CD4-positive, CD25-positive, alpha-beta regulatory T cell (primary cell): ENCODE results near the gene RSRC2. TPM values are rescaled to one million over a fixed set of nuclear protein-coding genes. Genes with fewer than 3 reads are reported as not detected.

Experiments
- ATAC-seq, 2 donors: fragments of 150-1000 bp; cut with Tn5 transposase; one replicate each; pipeline ENCODE4 v1.10.0; 2021; ENCODE audit warnings: low read depth in 2 of 2, moderate number of reproducible peaks in 2 of 2, moderate library complexity in 1 of 2
- DNase-seq, 3 donors: peaks; one replicate each; pipeline versions ENCODE4 v3.0.0 to v3.0.0-alpha.2; 2012 to 2022; ENCODE audit warnings: mixed read lengths in 1 of 3
- H3K27ac ChIP-seq: one replicate; pipeline ENCODE4 v1.7.0; 2013; ENCODE audit warnings: mild to moderate bottlenecking, low read length; ENCODE audit not compliant: insufficient read depth, poor library complexity, severe bottlenecking
- H3K27me3 ChIP-seq: one replicate; pipeline ENCODE4 v1.7.0; 2013; ENCODE audit warnings: low read length; ENCODE audit not compliant: control insufficient read depth, insufficient read depth
- H3K36me3 ChIP-seq: one replicate; pipeline ENCODE4 v1.7.0; 2013; ENCODE audit warnings: mild to moderate bottlenecking, low read length, moderate library complexity; ENCODE audit not compliant: control insufficient read depth, insufficient read depth
- H3K4me1 ChIP-seq: 2 replicates; pipeline ENCODE4 v1.7.0; 2013; ENCODE audit warnings: mild to moderate bottlenecking, low read length; ENCODE audit not compliant: insufficient read depth, control insufficient read depth, poor library complexity, severe bottlenecking
- H3K4me3 ChIP-seq: one replicate; pipeline ENCODE4 v1.7.0; 2013; ENCODE audit warnings: low read depth, mild to moderate bottlenecking, low read length, moderate library complexity
- H3K9me3 ChIP-seq, 2 experiments: 1 replicate in 1 of 2; 2 replicates in 1 of 2; pipeline ENCODE4 v1.7.0; 2013; ENCODE audit warnings: low read length in 2 of 2, mild to moderate bottlenecking in 1 of 2, moderate library complexity in 1 of 2; ENCODE audit not compliant: control insufficient read depth in 2 of 2
- H3K27ac Mint-ChIP-seq, 3 donors: one replicate each; pipeline ENCODE4 v1.8.0; 2020 to 2022; ENCODE audit warnings: mild to moderate bottlenecking in 3 of 3, mixed read lengths in 3 of 3, moderate library complexity in 2 of 3
- H3K27me3 Mint-ChIP-seq: one replicate; pipeline ENCODE4 v1.8.0; 2022; ENCODE audit warnings: mild to moderate bottlenecking, mixed read lengths
- H3K36me3 Mint-ChIP-seq: one replicate; pipeline ENCODE4 v1.8.0; 2020; ENCODE audit warnings: mixed read lengths
- H3K4me1 Mint-ChIP-seq, 4 donors: one replicate each; pipeline ENCODE4 v1.8.0; 2020 to 2022; ENCODE audit warnings: mixed read lengths in 4 of 4, mild to moderate bottlenecking in 1 of 4
- H3K4me3 Mint-ChIP-seq, 4 donors: one replicate each; pipeline ENCODE4 v1.8.0; 2020 to 2022; ENCODE audit warnings: mild to moderate bottlenecking in 4 of 4, mixed read lengths in 4 of 4, moderate library complexity in 3 of 4
- H3K9me3 Mint-ChIP-seq, 7 donors: one replicate each; pipeline ENCODE4 v1.8.0; 2020 to 2022; ENCODE audit warnings: mixed read lengths in 7 of 7, mild to moderate bottlenecking in 3 of 7, moderate library complexity in 2 of 7
- polyA plus RNA-seq, 4 donors: library from polyadenylated mRNA; unstranded; fragments of 300-500 nt; fragmentation: Illumina TruSeq; gene quantifications; one replicate each; pipeline ENCODE4 v1.2.3, GENCODE V29; 2021
- total RNA-seq: library from RNA; stranded (reverse); gene quantifications from one replicate; pipeline ENCODE4 v1.2.3, GENCODE V29; 2022

RSRC2 gene
- total and polyA plus RNA-seq, 5 donors from 2014 or later, result 28.3 to 293 (median 32.7) TPM

- Histone ChIP-seq H3K9me3 (no peaks in the 10 kb centered on the region), H3K36me3 (no peaks in the 10 kb centered on the region), H3K27me3 (no peaks in the 10 kb centered on the region), H3K4me1 (peaks cover 19% of the 10 kb centered on the region), H3K4me3 (no peak overlapping the region), H3K27ac (no peak overlapping the region)
- Mint-ChIP-seq H3K27me3 (peaks cover 6% of the 10 kb centered on the region), H3K9me3 (no peaks in the 10 kb centered on the region), H3K4me1 (peaks cover 6 to 33% (median 21%) of the 10 kb centered on the region in 4 donors), H3K36me3 (no peaks in the 10 kb centered on the region), H3K27ac (peak overlapping the region in 2 of 3 donors; percentile 23 to 62), H3K4me3 (no peak overlapping the region)
- ATAC-seq, result no peak
- no peak for DNase-seq
These were observed 69.1 kb downstream of the RSRC2 start for GRCh38 chr12:122457627-122458026.

DNA sequence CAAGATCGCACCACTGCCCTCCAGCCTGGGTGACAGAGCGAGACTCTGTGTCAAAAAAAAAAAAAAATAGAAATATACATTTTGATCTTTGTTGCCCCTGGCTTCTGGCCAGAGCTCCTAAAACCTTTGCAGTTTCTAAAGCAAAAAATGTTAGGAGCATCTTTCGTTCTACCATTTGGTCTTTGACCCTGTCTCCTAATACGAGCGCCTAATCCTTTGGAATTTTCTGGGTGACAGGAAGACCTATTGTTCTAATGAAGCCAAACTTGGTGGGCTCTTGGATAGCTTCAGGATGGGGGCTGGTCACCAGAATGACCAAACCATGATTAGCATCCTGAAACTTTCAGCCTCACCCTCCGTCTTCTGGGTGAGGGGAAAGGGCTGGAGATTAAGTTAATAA is 72.0 kb downstream of the RSRC2 start:
- H3K4me3 ChIP-seq, result no peak overlapping the region
- H3K36me3 Mint-ChIP-seq, result no peaks in the 10 kb centered on the region
- peaks cover 28% of the 10 kb centered on the region for H3K4me1 ChIP-seq
- H3K4me3 Mint-ChIP-seq, result peak overlapping the region in 2 of 4 donors; percentile 8 to 58
- ATAC-seq (no peak), DNase-seq (no peak)
- peak overlapping the region in 1 of 3 donors; percentile 9 for H3K27ac Mint-ChIP-seq
- H3K9me3 ChIP-seq, result no peaks in the 10 kb centered on the region
- H3K27me3 ChIP-seq, result no peaks in the 10 kb centered on the region
- H3K36me3 ChIP-seq, result no peaks in the 10 kb centered on the region
- peaks cover 6 to 41% (median 24%) of the 10 kb centered on the region in 4 donors for H3K4me1 Mint-ChIP-seq
- H3K27me3 Mint-ChIP-seq, result peaks cover 6% of the 10 kb centered on the region
- H3K27ac ChIP-seq, result no peak overlapping the region
- no peaks in the 10 kb centered on the region for H3K9me3 Mint-ChIP-seq

DNA sequence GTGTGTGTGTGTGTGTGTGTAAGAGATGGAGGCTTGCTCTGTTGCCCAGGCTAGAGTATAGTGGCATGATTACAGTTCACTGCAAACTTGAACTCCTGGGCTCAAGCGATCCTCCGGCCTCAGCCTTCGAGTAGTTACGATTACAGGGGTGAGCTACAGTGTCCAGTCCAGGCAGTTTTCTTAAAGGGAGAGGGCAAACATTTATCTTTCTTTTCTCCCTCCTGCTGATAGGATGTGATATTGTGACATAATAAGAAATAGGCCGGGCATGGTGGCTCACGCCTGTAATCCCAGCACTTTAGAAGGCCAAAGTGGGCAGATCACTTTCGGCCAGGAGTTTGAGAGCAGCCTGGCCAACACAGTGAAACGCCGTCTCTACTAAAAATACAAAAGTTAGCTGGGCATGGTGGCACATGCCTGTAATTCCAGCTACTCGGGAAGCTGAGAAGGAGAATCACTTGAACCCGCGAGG is 72.5 kb downstream of the RSRC2 start:
- no peak for DNase-seq
- peak overlapping the region; percentile 77 to 98 (median 96) for H3K27ac Mint-ChIP-seq
- ATAC-seq, result no peak

More for the DNA sequence above, 72.5 kb downstream of the RSRC2 start:
- Mint-ChIP-seq H3K4me3 (peak overlapping the region in 2 of 4 donors; percentile 63 to 82), H3K9me3 (no peaks in the 10 kb centered on the region), H3K36me3 (no peaks in the 10 kb centered on the region), H3K27me3 (peaks cover 6% of the 10 kb centered on the region), H3K4me1 (peaks cover 6 to 41% (median 24%) of the 10 kb centered on the region in 4 donors)
- H3K36me3 ChIP-seq, result no peaks in the 10 kb centered on the region
- no peaks in the 10 kb centered on the region for H3K27me3 ChIP-seq
- peak overlapping the region; percentile 59 for H3K4me3 ChIP-seq
- peaks cover 28% of the 10 kb centered on the region for H3K4me1 ChIP-seq
- H3K27ac ChIP-seq, result peak overlapping the region; percentile 82
- no peaks in the 10 kb centered on the region for H3K9me3 ChIP-seq

Other genes starting within 250 kb of the RSRC2 start
- gene CLIP1, start 104.3 kb downstream of the RSRC2 start, total RNA-seq, result 99.8 TPM
- gene CLIP1, start 104.3 kb downstream of the RSRC2 start, polyA plus RNA-seq, result 10 to 100 TPM; 17.1 to 19.2 (median 18.3) TPM
- 66.1 TPM for gene ZCCHC8, start 26.0 kb downstream of the RSRC2 start, total RNA-seq
- gene ZCCHC8, start 26.0 kb downstream of the RSRC2 start, polyA plus RNA-seq, result 10 to 100 TPM; 11.8 to 17.4 (median 14.0) TPM
- 27.8 TPM for gene KNTC1, start 313 bp upstream of the RSRC2 start, total RNA-seq
- gene KNTC1, start 313 bp upstream of the RSRC2 start, polyA plus RNA-seq, result 1 to 10 TPM; 2.1 to 8.0 (median 3.3) TPM
- gene HCAR2, start 176.4 kb upstream of the RSRC2 start, total RNA-seq, result not detected
- not detected for gene HCAR2, start 176.4 kb upstream of the RSRC2 start, polyA plus RNA-seq
- not detected for gene HCAR3, start 189.9 kb upstream of the RSRC2 start, total RNA-seq
- gene HCAR3, start 189.9 kb upstream of the RSRC2 start, polyA plus RNA-seq, result not detected
- gene HCAR1, start 203.9 kb upstream of the RSRC2 start, total RNA-seq, result not detected
- gene HCAR1, start 203.9 kb upstream of the RSRC2 start, polyA plus RNA-seq, result not detected
- gene DENR, start 225.9 kb upstream of the RSRC2 start, total RNA-seq, result 32.7 TPM
- gene DENR, start 225.9 kb upstream of the RSRC2 start, polyA plus RNA-seq, result 10 to 100 TPM; 60.8 to 72.0 (median 64.7) TPM
- 0.69 TPM for gene CCDC62, start 247.6 kb upstream of the RSRC2 start, total RNA-seq
- under 1 TPM; 0.15 to 0.46 (median 0.28) TPM for gene CCDC62, start 247.6 kb upstream of the RSRC2 start, polyA plus RNA-seq